ENCODE results near the gene SLC2A4RG.

The SLC2A4RG gene

GRCh38 chr20:63782051-63782471, 42.5 kb downstream of the SLC2A4RG start:
- no peak for DNase-seq

- DNase-seq, result no peak
Measured at GRCh38 chr20:63782521-63782971, 43.0 kb downstream of the SLC2A4RG start.

GRCh38 chr20:63783970-63784369, 44.4 kb downstream of the SLC2A4RG start:
- DNase-seq, result no peak

- no peak for DNase-seq
Measured at GRCh38 chr20:63785691-63786131, 46.1 kb downstream of the SLC2A4RG start.

- no peak for DNase-seq
Measured at GRCh38 chr20:63787302-63787701, 47.7 kb downstream of the SLC2A4RG start.

GRCh38 chr20:63787749-63788148, 48.2 kb downstream of the SLC2A4RG start:
- no peak for DNase-seq

- DNase-seq, result no peak
Measured at GRCh38 chr20:63789836-63790571, 50.4 kb downstream of the SLC2A4RG start.

- DNase-seq, result no peak
Measured at GRCh38 chr20:63790572-63791168, 51.1 kb downstream of the SLC2A4RG start.

GRCh38 chr20:63791497-63792156, 52.1 kb downstream of the SLC2A4RG start:
- DNase-seq, result no peak

GRCh38 chr20:63792866-63793265, 53.3 kb downstream of the SLC2A4RG start:
- no peak for DNase-seq
